ENCODE measurements around the gene MAF. TPM values are rescaled to one million over a fixed set of nuclear protein-coding genes. Genes with fewer than 3 reads are reported as not detected.

The MAF gene
- total and polyA plus RNA-seq, 2 of the 13 experiments (the other 11 are each of a cell fraction or from before 2014, with no cell fraction given), result 0.07 to 0.31 TPM

DNA sequence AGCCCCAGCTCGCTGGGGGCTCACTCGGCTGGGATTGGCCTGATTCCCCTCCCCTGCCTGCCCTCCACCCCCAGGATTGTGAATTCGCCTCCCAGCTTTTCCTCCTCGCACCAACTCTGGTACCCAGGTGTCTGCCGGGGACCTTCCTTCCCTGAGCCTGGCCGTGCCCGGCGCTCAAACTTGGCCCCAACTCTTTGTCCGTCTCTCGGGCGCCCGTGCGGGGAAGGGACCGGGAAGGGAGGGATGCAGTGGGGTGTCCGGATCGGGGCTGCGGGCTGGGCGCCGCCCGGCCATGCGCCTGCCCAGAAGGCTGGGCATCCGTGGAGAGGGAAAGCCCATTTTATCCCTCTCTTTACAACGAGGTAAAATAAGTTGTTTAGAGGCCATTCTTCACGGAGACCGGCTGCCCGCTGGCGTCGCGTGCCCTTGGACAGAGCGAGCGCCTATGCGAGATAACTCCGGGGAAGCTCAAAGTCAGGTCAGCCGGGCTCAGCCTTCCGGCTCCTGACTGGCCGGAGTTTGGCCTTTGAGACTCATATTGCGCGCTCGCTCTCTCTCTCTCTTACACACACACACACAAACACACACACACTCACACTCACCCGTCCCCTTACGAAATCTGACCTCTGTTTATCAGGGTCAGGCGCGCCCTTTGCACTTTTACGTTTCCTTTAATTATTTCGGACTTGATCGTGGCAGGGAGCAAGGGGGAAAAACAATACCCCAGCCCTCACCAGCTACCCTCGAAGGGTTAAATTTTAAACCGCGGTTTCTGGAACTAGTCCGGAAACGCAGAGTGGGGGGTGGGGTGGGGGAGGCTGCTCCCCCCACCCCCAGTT lies 774 bp upstream of the MAF start (continued):
- TF ChIP-seq, protein P1, sequence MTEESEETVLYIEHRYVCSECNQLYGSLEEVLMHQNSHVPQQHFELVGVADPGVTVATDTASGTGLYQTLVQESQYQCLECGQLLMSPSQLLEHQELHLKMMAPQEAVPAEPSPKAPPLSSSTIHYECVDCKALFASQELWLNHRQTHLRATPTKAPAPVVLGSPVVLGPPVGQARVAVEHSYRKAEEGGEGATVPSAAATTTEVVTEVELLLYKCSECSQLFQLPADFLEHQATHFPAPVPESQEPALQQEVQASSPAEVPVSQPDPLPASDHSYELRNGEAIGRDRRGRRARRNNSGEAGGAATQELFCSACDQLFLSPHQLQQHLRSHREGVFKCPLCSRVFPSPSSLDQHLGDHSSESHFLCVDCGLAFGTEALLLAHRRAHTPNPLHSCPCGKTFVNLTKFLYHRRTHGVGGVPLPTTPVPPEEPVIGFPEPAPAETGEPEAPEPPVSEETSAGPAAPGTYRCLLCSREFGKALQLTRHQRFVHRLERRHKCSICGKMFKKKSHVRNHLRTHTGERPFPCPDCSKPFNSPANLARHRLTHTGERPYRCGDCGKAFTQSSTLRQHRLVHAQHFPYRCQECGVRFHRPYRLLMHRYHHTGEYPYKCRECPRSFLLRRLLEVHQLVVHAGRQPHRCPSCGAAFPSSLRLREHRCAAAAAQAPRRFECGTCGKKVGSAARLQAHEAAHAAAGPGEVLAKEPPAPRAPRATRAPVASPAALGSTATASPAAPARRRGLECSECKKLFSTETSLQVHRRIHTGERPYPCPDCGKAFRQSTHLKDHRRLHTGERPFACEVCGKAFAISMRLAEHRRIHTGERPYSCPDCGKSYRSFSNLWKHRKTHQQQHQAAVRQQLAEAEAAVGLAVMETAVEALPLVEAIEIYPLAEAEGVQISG (CRISPR knock-in tag; IDR thresholded peaks at IDR 0.05), result no peak; the same call in 1 of the 2 replicates
- TF ChIP-seq GATA4 (IDR thresholded peaks at IDR 0.05; ENCODE audit: borderline replicate concordance, low read depth) (no peak), ZNF205 (CRISPR knock-in tag; IDR thresholded peaks at IDR 0.05) (peak; percentile 78), RXRA (CRISPR knock-in tag; IDR thresholded peaks at IDR 0.05) (peak; percentile 68; the same call in 1 of the 2 replicates), PPARG (CRISPR knock-in tag; conservative IDR thresholded peaks at IDR 0.05) (no peak), CENPX (CRISPR knock-in tag; IDR thresholded peaks at IDR 0.05) (no peak), ZSCAN25 (CRISPR knock-in tag; IDR thresholded peaks at IDR 0.05) (no peak), ZNF780A (CRISPR knock-in tag; IDR thresholded peaks at IDR 0.05) (no peak), NCOA1 (CRISPR knock-in tag; IDR thresholded peaks at IDR 0.05) (no peak), ZNF460 (CRISPR knock-in tag; IDR thresholded peaks at IDR 0.05; ENCODE audit: borderline replicate concordance) (no peak), ZNF333 (CRISPR knock-in tag; IDR thresholded peaks at IDR 0.05; ENCODE audit: borderline replicate concordance) (no peak), SP140L (CRISPR knock-in tag; IDR thresholded peaks at IDR 0.05; ENCODE audit: borderline replicate concordance) (no peak), ZNF776 (CRISPR knock-in tag; IDR thresholded peaks at IDR 0.05) (peak; percentile 66; the same call in 1 of the 2 replicates), JUN (CRISPR knock-in tag; IDR thresholded peaks at IDR 0.05) (0 out of 2 replicates have a peak, but pooled peaks have one; percentile 44), ZNF33B (CRISPR knock-in tag; IDR thresholded peaks at IDR 0.05) (no peak), HES4 (CRISPR knock-in tag; IDR thresholded peaks at IDR 0.05; ENCODE audit: borderline replicate concordance) (no peak), RCOR2 (CRISPR knock-in tag; IDR thresholded peaks at IDR 0.05) (no peak; the same call in 1 of the 2 replicates), NR3C1 (CRISPR knock-in tag; IDR thresholded peaks at IDR 0.05) (no peak)
- TF ChIP-seq, protein P2, sequence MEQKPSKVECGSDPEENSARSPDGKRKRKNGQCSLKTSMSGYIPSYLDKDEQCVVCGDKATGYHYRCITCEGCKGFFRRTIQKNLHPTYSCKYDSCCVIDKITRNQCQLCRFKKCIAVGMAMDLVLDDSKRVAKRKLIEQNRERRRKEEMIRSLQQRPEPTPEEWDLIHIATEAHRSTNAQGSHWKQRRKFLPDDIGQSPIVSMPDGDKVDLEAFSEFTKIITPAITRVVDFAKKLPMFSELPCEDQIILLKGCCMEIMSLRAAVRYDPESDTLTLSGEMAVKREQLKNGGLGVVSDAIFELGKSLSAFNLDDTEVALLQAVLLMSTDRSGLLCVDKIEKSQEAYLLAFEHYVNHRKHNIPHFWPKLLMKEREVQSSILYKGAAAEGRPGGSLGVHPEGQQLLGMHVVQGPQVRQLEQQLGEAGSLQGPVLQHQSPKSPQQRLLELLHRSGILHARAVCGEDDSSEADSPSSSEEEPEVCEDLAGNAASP (CRISPR knock-in tag; IDR thresholded peaks at IDR 0.05; ENCODE audit: borderline replicate concordance), result peak; percentile 52; the same call in 1 of the 2 replicates
- TF ChIP-seq, protein P3, sequence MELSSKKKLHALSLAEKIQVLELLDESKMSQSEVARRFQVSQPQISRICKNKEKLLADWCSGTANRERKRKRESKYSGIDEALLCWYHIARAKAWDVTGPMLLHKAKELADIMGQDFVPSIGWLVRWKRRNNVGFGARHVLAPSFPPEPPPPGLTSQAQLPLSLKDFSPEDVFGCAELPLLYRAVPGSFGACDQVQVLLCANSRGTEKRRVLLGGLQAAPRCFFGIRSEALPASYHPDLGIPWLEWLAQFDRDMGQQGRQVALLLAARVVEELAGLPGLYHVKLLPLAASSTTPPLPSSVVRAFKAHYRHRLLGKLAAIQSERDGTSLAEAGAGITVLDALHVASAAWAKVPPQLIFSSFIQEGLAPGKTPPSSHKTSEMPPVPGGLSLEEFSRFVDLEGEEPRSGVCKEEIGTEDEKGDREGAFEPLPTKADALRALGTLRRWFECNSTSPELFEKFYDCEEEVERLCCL (CRISPR knock-in tag; IDR thresholded peaks at IDR 0.05; ENCODE audit: borderline replicate concordance), result no peak
- TF ChIP-seq, protein P4, sequence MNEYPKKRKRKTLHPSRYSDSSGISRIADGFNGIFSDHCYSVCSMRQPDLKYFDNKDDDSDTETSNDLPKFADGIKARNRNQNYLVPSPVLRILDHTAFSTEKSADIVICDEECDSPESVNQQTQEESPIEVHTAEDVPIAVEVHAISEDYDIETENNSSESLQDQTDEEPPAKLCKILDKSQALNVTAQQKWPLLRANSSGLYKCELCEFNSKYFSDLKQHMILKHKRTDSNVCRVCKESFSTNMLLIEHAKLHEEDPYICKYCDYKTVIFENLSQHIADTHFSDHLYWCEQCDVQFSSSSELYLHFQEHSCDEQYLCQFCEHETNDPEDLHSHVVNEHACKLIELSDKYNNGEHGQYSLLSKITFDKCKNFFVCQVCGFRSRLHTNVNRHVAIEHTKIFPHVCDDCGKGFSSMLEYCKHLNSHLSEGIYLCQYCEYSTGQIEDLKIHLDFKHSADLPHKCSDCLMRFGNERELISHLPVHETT (CRISPR knock-in tag; conservative IDR thresholded peaks at IDR 0.05), result 0 out of 2 replicates have a peak, but pooled peaks have one; percentile 21
